ENCODE measurements around the gene PGAP1. TPM values are rescaled to one million over a fixed set of nuclear protein-coding genes. Genes with fewer than 3 reads are reported as not detected.

The PGAP1 gene
- total and polyA plus RNA-seq, 9 of the 15 experiments (the other 6 are each of a cell fraction or from before 2014, with no cell fraction given) = 0.08 to 0.73 (median 0.52) TPM

- no peak for DNase-seq (ENCODE audit: extremely low read depth in 1 of 4, low spot score in 3 of 4)
- no peak for ATAC-seq
- in situ Hi-C loops (cut with MboI) = no loop called here
- no peaks in the 10 kb centered on the region for H3K9me1 ChIP-seq (ENCODE audit: control insufficient read depth, insufficient read depth, low read length)
- no peak for FAIRE-seq
- no peaks in the 10 kb centered on the region for H3K9me3 ChIP-seq (replicated peaks; ENCODE audit: control insufficient read depth, insufficient read depth, low read depth, low read length)
- no peak overlapping the region for H3K4me3 ChIP-seq
- ChIA-PET CTCF (ENCODE audit: low intra/inter-chr PET ratio) (no interaction called here), POLR2A (no interaction called here)
- no peak overlapping the region for H3K27ac ChIP-seq (ENCODE audit: extremely low read depth, low read depth, low read length)
- H2AFZ ChIP-seq (ENCODE audit: low read depth, low read length) = no peak overlapping the region
- H4K20me1 ChIP-seq (replicated peaks; ENCODE audit: control insufficient read depth, insufficient read depth, low read length) = no peaks in the 10 kb centered on the region
- no peaks in the 10 kb centered on the region for H3K4me1 ChIP-seq (replicated peaks in 1 of 2; ENCODE audit: control insufficient read depth in 2 of 2, insufficient read depth in 2 of 2, low read length in 2 of 2)
- H3K36me3 ChIP-seq (ENCODE audit: control insufficient read depth, insufficient read depth, low read length) = no peaks in the 10 kb centered on the region
- no peak overlapping the region for H3K4me2 ChIP-seq (ENCODE audit: insufficient read depth, low read length)
- intact Hi-C loops (cut with micrococcal nuclease) = no loop called here
- H3K27me3 ChIP-seq (ENCODE audit: control insufficient read depth in 2 of 2, insufficient read depth in 2 of 2, low read length in 2 of 2) = no peaks in the 10 kb centered on the region
- no peak overlapping the region for H3K9ac ChIP-seq (ENCODE audit: insufficient read depth in 1 of 2, low read depth in 2 of 2, low read length in 2 of 2)
- no peaks in the 10 kb centered on the region for H3K79me2 ChIP-seq (ENCODE audit: control insufficient read depth, insufficient read depth, low read length)
- TF ChIP-seq NELFE (IDR thresholded peaks at IDR 0.05; ENCODE audit: insufficient read depth, insufficient read length) = no peak
- no peak for TF ChIP-seq ZNF41 (CRISPR knock-in tag; conservative IDR thresholded peaks at IDR 0.05)
- TF ChIP-seq ZNF584 (CRISPR knock-in tag; IDR thresholded peaks at IDR 0.05; ENCODE audit: low read depth) = no peak
- TF ChIP-seq FIP1L1 (IDR thresholded peaks at IDR 0.05; ENCODE audit: low read depth, low read length, poor library complexity, severe bottlenecking) = no peak
- no peak for TF ChIP-seq ESRRB (CRISPR knock-in tag; IDR thresholded peaks at IDR 0.05; ENCODE audit: borderline replicate concordance)
- no peak for TF ChIP-seq CBX3 (IDR thresholded peaks at IDR 0.05; ENCODE audit: borderline replicate concordance in 1 of 2, low read length in 2 of 2)
- no peak for TF ChIP-seq CHD7 (IDR thresholded peaks at IDR 0.05; ENCODE audit: low read depth, low read length)
- WGBS (ENCODE audit: insufficient coverage, low coverage, missing lambda C conversion rate) = 12% methylated on average over 2 of the region's 2 CpGs
- BruUV-seq (replicated peaks) = no TSS peak
Observed at GRCh38 chr2:196839574-196839973, 86.9 kb downstream of the PGAP1 start.
